Skeletal muscle cell (primary cell): Measurements from ENCODE around the gene BCDIN3D.

ENCODE experiments used
- DNase-seq: peaks from one replicate; pipeline ENCODE4 v3.0.0-alpha.2; 2010; ENCODE audit warnings: low read depth
- H3K4me3 ChIP-seq: 2 replicates; pipeline ENCODE4 v1.5.1; 2011; ENCODE audit warnings: low read depth, mild to moderate bottlenecking, control low read depth, low read length, moderate library complexity

BCDIN3D gene

GRCh38 chr12:49803693-49804450, 39.0 kb downstream of the BCDIN3D start:
- H3K4me3 ChIP-seq = no peak overlapping the region
- DNase-seq = no peak

GRCh38 chr12:49801141-49802063, 41.5 kb downstream of the BCDIN3D start:
- no peak for DNase-seq
- no peak overlapping the region for H3K4me3 ChIP-seq

GRCh38 chr12:49800421-49801140, 42.3 kb downstream of the BCDIN3D start:
- DNase-seq = no peak
- H3K4me3 ChIP-seq = no peak overlapping the region

GRCh38 chr12:49798934-49799333, 44.0 kb downstream of the BCDIN3D start:
- no peak overlapping the region for H3K4me3 ChIP-seq

GRCh38 chr12:49798248-49798647, 44.7 kb downstream of the BCDIN3D start:
- H3K4me3 ChIP-seq = no peak overlapping the region
- no peak for DNase-seq

More at GRCh38 chr12:49798934-49799333, 44.0 kb downstream of the BCDIN3D start:
- no peak for DNase-seq

- DNase-seq = no peak
- H3K4me3 ChIP-seq = no peak overlapping the region
Measured at GRCh38 chr12:49797449-49797776, 45.5 kb downstream of the BCDIN3D start.

- no peak overlapping the region for H3K4me3 ChIP-seq
- no peak for DNase-seq
Measured at GRCh38 chr12:49796606-49797448, 46.1 kb downstream of the BCDIN3D start.

- no peak overlapping the region for H3K4me3 ChIP-seq
- no peak for DNase-seq
Measured at GRCh38 chr12:49796155-49796554, 46.8 kb downstream of the BCDIN3D start.

GRCh38 chr12:49795654-49796105, 47.2 kb downstream of the BCDIN3D start:
- H3K4me3 ChIP-seq = no peak overlapping the region
- no peak for DNase-seq

GRCh38 chr12:49794811-49795653, 47.9 kb downstream of the BCDIN3D start:
- DNase-seq = no peak
- no peak overlapping the region for H3K4me3 ChIP-seq

- no peak overlapping the region for H3K4me3 ChIP-seq
- DNase-seq = no peak
Measured at GRCh38 chr12:49794021-49794420, 48.9 kb downstream of the BCDIN3D start.

- H3K4me3 ChIP-seq = no peak overlapping the region
- no peak for DNase-seq
Measured at GRCh38 chr12:49793620-49794019, 49.3 kb downstream of the BCDIN3D start.

GRCh38 chr12:49792976-49793580, 49.8 kb downstream of the BCDIN3D start:
- DNase-seq = no peak
- no peak overlapping the region for H3K4me3 ChIP-seq

- no peak overlapping the region for H3K4me3 ChIP-seq
- no peak for DNase-seq
Measured at GRCh38 chr12:49792181-49792970, 50.5 kb downstream of the BCDIN3D start.

GRCh38 chr12:49791700-49792099, 51.2 kb downstream of the BCDIN3D start:
- H3K4me3 ChIP-seq = no peak overlapping the region

GRCh38 chr12:49790741-49791555, 52.0 kb downstream of the BCDIN3D start:
- DNase-seq = no peak
- no peak overlapping the region for H3K4me3 ChIP-seq

More at GRCh38 chr12:49791700-49792099, 51.2 kb downstream of the BCDIN3D start:
- no peak for DNase-seq
